ENCODE data around the gene AVL9. TPM values are rescaled to one million over a fixed set of nuclear protein-coding genes. Genes with fewer than 3 reads are reported as not detected.

Gene AVL9
- total and polyA plus RNA-seq, 2 experiments from 2014 or later, result 13.1 to 33.8 TPM

- TF ChIP-seq ZNF462 (CRISPR knock-in tag; IDR thresholded peaks at IDR 0.05), result no peak
Observed at GRCh38 chr7:32580646-32581045, 85.4 kb downstream of the AVL9 start (continued).

DNA sequence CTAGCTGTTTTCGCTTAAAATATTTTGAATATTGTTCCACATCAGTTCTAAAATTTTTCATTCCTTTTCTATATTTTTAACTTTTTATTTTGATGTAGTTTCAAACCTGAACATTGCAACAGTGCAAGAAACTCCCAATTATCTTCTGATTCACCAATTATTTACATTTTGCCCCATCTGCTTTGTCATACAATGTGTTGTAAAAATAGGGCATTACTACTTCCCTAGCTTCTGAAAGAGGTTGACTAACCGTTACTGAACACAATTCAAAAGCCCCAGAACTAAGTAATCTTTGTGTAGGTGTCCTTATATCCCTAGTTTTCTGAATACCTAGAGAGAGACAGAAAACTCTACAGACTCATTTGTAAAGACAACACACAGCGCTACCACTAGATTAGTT is 86.7 kb downstream of the AVL9 start:
- H3K27me3 Mint-ChIP-seq (ENCODE audit: insufficient read depth, low read depth, poor library complexity), result peaks cover 8% of the 10 kb centered on the region
- H3F3A ChIP-seq (replicated peaks; ENCODE audit: low read depth), result no peaks in the 10 kb centered on the region
- H3K27me3 ChIP-seq (ENCODE audit: insufficient read depth), result no peaks in the 10 kb centered on the region
- peaks cover 48% of the 10 kb centered on the region for H3K36me3 ChIP-seq (ENCODE audit: insufficient read depth)
- H2AFZ ChIP-seq, result no peak overlapping the region
- H3K4me1 Mint-ChIP-seq, result peaks cover 16% of the 10 kb centered on the region
- H3K4me3 ChIP-seq, result no peak overlapping the region
- no peak overlapping the region for H3K4me2 ChIP-seq
- peaks cover 19% of the 10 kb centered on the region for H3K4me1 ChIP-seq (ENCODE audit: insufficient read depth)
- H3K79me2 ChIP-seq (replicated peaks; ENCODE audit: insufficient read depth), result no peaks in the 10 kb centered on the region
- ATAC-seq (no peak), DNase-seq (ENCODE audit: low spot score) (no peak)
- H3K9me2 ChIP-seq (ENCODE audit: insufficient read depth), result no peaks in the 10 kb centered on the region
- H3K9me3 Mint-ChIP-seq, result no peaks in the 10 kb centered on the region
- H3K4me3 Mint-ChIP-seq, result no peak overlapping the region
- peaks cover 2% of the 10 kb centered on the region; the same call in 1 of the 2 replicates for H4K20me1 ChIP-seq (replicated peaks; ENCODE audit: insufficient read depth)
- no peak overlapping the region for H3K27ac ChIP-seq (ENCODE audit: low read depth)
- H3K27ac Mint-ChIP-seq, result no peak overlapping the region
- H3K36me3 Mint-ChIP-seq (ENCODE audit: low read depth), result peaks cover 69% of the 10 kb centered on the region
- TF ChIP-seq, protein P1, sequence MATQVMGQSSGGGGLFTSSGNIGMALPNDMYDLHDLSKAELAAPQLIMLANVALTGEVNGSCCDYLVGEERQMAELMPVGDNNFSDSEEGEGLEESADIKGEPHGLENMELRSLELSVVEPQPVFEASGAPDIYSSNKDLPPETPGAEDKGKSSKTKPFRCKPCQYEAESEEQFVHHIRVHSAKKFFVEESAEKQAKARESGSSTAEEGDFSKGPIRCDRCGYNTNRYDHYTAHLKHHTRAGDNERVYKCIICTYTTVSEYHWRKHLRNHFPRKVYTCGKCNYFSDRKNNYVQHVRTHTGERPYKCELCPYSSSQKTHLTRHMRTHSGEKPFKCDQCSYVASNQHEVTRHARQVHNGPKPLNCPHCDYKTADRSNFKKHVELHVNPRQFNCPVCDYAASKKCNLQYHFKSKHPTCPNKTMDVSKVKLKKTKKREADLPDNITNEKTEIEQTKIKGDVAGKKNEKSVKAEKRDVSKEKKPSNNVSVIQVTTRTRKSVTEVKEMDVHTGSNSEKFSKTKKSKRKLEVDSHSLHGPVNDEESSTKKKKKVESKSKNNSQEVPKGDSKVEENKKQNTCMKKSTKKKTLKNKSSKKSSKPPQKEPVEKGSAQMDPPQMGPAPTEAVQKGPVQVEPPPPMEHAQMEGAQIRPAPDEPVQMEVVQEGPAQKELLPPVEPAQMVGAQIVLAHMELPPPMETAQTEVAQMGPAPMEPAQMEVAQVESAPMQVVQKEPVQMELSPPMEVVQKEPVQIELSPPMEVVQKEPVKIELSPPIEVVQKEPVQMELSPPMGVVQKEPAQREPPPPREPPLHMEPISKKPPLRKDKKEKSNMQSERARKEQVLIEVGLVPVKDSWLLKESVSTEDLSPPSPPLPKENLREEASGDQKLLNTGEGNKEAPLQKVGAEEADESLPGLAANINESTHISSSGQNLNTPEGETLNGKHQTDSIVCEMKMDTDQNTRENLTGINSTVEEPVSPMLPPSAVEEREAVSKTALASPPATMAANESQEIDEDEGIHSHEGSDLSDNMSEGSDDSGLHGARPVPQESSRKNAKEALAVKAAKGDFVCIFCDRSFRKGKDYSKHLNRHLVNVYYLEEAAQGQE (IDR thresholded peaks at IDR 0.05; ENCODE audit: unreplicated experiment), result no peak
- TF ChIP-seq, protein P2, sequence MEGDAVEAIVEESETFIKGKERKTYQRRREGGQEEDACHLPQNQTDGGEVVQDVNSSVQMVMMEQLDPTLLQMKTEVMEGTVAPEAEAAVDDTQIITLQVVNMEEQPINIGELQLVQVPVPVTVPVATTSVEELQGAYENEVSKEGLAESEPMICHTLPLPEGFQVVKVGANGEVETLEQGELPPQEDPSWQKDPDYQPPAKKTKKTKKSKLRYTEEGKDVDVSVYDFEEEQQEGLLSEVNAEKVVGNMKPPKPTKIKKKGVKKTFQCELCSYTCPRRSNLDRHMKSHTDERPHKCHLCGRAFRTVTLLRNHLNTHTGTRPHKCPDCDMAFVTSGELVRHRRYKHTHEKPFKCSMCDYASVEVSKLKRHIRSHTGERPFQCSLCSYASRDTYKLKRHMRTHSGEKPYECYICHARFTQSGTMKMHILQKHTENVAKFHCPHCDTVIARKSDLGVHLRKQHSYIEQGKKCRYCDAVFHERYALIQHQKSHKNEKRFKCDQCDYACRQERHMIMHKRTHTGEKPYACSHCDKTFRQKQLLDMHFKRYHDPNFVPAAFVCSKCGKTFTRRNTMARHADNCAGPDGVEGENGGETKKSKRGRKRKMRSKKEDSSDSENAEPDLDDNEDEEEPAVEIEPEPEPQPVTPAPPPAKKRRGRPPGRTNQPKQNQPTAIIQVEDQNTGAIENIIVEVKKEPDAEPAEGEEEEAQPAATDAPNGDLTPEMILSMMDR (conservative IDR thresholded peaks at IDR 0.05; ENCODE audit: low read depth in 2 of 2), result no peak
- TF ChIP-seq CREB1 (CRISPR knock-in tag; IDR thresholded peaks at IDR 0.05; ENCODE audit: low read depth) (no peak), JUNB (IDR thresholded peaks at IDR 0.05; ENCODE audit: unreplicated experiment) (no peak), EZH2 (IDR thresholded peaks at IDR 0.05; ENCODE audit: low read depth, unreplicated experiment) (no peak), NANOG (IDR thresholded peaks at IDR 0.05; ENCODE audit: borderline replicate concordance) (no peak)
- TF ChIP-seq, protein P3, sequence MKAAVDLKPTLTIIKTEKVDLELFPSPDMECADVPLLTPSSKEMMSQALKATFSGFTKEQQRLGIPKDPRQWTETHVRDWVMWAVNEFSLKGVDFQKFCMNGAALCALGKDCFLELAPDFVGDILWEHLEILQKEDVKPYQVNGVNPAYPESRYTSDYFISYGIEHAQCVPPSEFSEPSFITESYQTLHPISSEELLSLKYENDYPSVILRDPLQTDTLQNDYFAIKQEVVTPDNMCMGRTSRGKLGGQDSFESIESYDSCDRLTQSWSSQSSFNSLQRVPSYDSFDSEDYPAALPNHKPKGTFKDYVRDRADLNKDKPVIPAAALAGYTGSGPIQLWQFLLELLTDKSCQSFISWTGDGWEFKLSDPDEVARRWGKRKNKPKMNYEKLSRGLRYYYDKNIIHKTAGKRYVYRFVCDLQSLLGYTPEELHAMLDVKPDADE (IDR thresholded peaks at IDR 0.05), result no peak
